GM18517 (cell line): ENCODE measurements around the gene FAM171A1.
"Not testable (repeated sequence)": the region's sequence is repeated elsewhere in the genome, so short reads cannot be mapped to it uniquely, and the experiment has no call there.

ENCODE experiments used
- ATAC-seq: cut with Tn5 transposase; IDR thresholded peaks from one replicate; pipeline ENCODE4 v1.9.1; 2021; ENCODE audit warnings: mild to moderate bottlenecking, moderate library complexity; ENCODE audit not compliant: unreplicated experiment

Gene FAM171A1

GRCh38 chr10:15346440-15347141 is 24.5 kb downstream of the FAM171A1 start:
- no peak for ATAC-seq

GRCh38 chr10:15345450-15345849 is 25.6 kb downstream of the FAM171A1 start:
- no peak for ATAC-seq

- no peak for ATAC-seq
Observed at GRCh38 chr10:15344876-15345285, 26.2 kb downstream of the FAM171A1 start.

GRCh38 chr10:15344256-15344875 is 26.7 kb downstream of the FAM171A1 start:
- no peak for ATAC-seq

GRCh38 chr10:15342970-15343369 is 28.1 kb downstream of the FAM171A1 start:
- no peak for ATAC-seq

GRCh38 chr10:15341502-15342128 is 29.5 kb downstream of the FAM171A1 start:
- ATAC-seq, result no peak

GRCh38 chr10:15339892-15340291 is 31.2 kb downstream of the FAM171A1 start:
- no peak for ATAC-seq

GRCh38 chr10:15337441-15337923 is 33.6 kb downstream of the FAM171A1 start:
- ATAC-seq, result not testable (repeated sequence)

GRCh38 chr10:15336211-15336610 is 34.9 kb downstream of the FAM171A1 start:
- ATAC-seq, result no peak

- no peak for ATAC-seq
Observed at GRCh38 chr10:15335508-15335907, 35.6 kb downstream of the FAM171A1 start.

- ATAC-seq, result no peak
Observed at GRCh38 chr10:15334650-15335323, 36.3 kb downstream of the FAM171A1 start.

GRCh38 chr10:15333909-15334649 is 37.0 kb downstream of the FAM171A1 start:
- no peak for ATAC-seq

GRCh38 chr10:15333181-15333580 is 37.9 kb downstream of the FAM171A1 start:
- not testable (repeated sequence) for ATAC-seq

GRCh38 chr10:15331461-15331860 is 39.6 kb downstream of the FAM171A1 start:
- no peak for ATAC-seq

- ATAC-seq, result no peak
Observed at GRCh38 chr10:15329437-15329836, 41.7 kb downstream of the FAM171A1 start.

- no peak for ATAC-seq
Observed at GRCh38 chr10:15325944-15326284, 45.2 kb downstream of the FAM171A1 start.

- no peak for ATAC-seq
Observed at GRCh38 chr10:15325243-15325943, 45.7 kb downstream of the FAM171A1 start.

- ATAC-seq, result no peak
Observed at GRCh38 chr10:15324611-15325010, 46.5 kb downstream of the FAM171A1 start.

- no peak for ATAC-seq
Observed at GRCh38 chr10:15324113-15324512, 47.0 kb downstream of the FAM171A1 start.

- ATAC-seq, result no peak
Observed at GRCh38 chr10:15322356-15322755, 48.7 kb downstream of the FAM171A1 start.
